ENCODE data around the gene PSMB10.
"Not testable (repeated sequence)": the region's sequence is repeated elsewhere in the genome, so short reads cannot be mapped to it uniquely, and the experiment has no call there.

The PSMB10 gene

GRCh38 chr16:67924140-67924906 lies 12.3 kb downstream of the PSMB10 start:
- peaks cover 13% of the 10 kb centered on the region for H3K36me3 ChIP-seq (ENCODE audit: control insufficient read depth, insufficient read depth, low read length)
- no peaks in the 10 kb centered on the region for H3K9me3 ChIP-seq (ENCODE audit: control insufficient read depth, low read length)
- peaks cover 3% of the 10 kb centered on the region for H3K4me1 ChIP-seq (ENCODE audit: control insufficient read depth, insufficient read depth, low read length, poor library complexity, severe bottlenecking)
- H3K4me3 ChIP-seq (ENCODE audit: insufficient read depth, low read depth, low read length, poor library complexity, severe bottlenecking) = no peak overlapping the region
- no peak overlapping the region for H3K27ac ChIP-seq (ENCODE audit: insufficient read depth, low read length, poor library complexity, severe bottlenecking)
- DNase-seq = no peak
- no peaks in the 10 kb centered on the region for H3K27me3 ChIP-seq (replicated peaks; ENCODE audit: control insufficient read depth, insufficient read depth, low read length, poor library complexity, severe bottlenecking)

GRCh38 chr16:67923414-67924116 lies 13.1 kb downstream of the PSMB10 start:
- Histone ChIP-seq H3K9me3 (ENCODE audit: control insufficient read depth, low read length) (no peaks in the 10 kb centered on the region), H3K27me3 (replicated peaks; ENCODE audit: control insufficient read depth, insufficient read depth, low read length, poor library complexity, severe bottlenecking) (no peaks in the 10 kb centered on the region), H3K4me3 (ENCODE audit: insufficient read depth, low read depth, low read length, poor library complexity, severe bottlenecking) (no peak overlapping the region), H3K36me3 (ENCODE audit: control insufficient read depth, insufficient read depth, low read length) (peaks cover 13% of the 10 kb centered on the region), H3K27ac (ENCODE audit: insufficient read depth, low read length, poor library complexity, severe bottlenecking) (no peak overlapping the region), H3K4me1 (ENCODE audit: control insufficient read depth, insufficient read depth, low read length, poor library complexity, severe bottlenecking) (peaks cover 3% of the 10 kb centered on the region)
- DNase-seq = no peak

- H3K36me3 ChIP-seq (ENCODE audit: control insufficient read depth, insufficient read depth, low read length) = peaks cover 8% of the 10 kb centered on the region
- H3K27me3 ChIP-seq (replicated peaks; ENCODE audit: control insufficient read depth, insufficient read depth, low read length, poor library complexity, severe bottlenecking) = no peaks in the 10 kb centered on the region
- no peak overlapping the region for H3K27ac ChIP-seq (ENCODE audit: insufficient read depth, low read length, poor library complexity, severe bottlenecking)
- no peak for DNase-seq
- H3K9me3 ChIP-seq (ENCODE audit: control insufficient read depth, low read length) = no peaks in the 10 kb centered on the region
- no peaks in the 10 kb centered on the region for H3K4me1 ChIP-seq (ENCODE audit: control insufficient read depth, insufficient read depth, low read length, poor library complexity, severe bottlenecking)
- no peak overlapping the region for H3K4me3 ChIP-seq (ENCODE audit: insufficient read depth, low read depth, low read length, poor library complexity, severe bottlenecking)
Observed at GRCh38 chr16:67922740-67923139, 13.9 kb downstream of the PSMB10 start.

GRCh38 chr16:67922221-67922620 lies 14.4 kb downstream of the PSMB10 start:
- no peak for DNase-seq
- Histone ChIP-seq H3K36me3 (ENCODE audit: control insufficient read depth, insufficient read depth, low read length) (peaks cover 3% of the 10 kb centered on the region), H3K27ac (ENCODE audit: insufficient read depth, low read length, poor library complexity, severe bottlenecking) (no peak overlapping the region), H3K27me3 (replicated peaks; ENCODE audit: control insufficient read depth, insufficient read depth, low read length, poor library complexity, severe bottlenecking) (no peaks in the 10 kb centered on the region), H3K9me3 (ENCODE audit: control insufficient read depth, low read length) (no peaks in the 10 kb centered on the region), H3K4me3 (ENCODE audit: insufficient read depth, low read depth, low read length, poor library complexity, severe bottlenecking) (no peak overlapping the region), H3K4me1 (ENCODE audit: control insufficient read depth, insufficient read depth, low read length, poor library complexity, severe bottlenecking) (no peaks in the 10 kb centered on the region)

- Histone ChIP-seq H3K4me3 (ENCODE audit: insufficient read depth, low read depth, low read length, poor library complexity, severe bottlenecking) (no peak overlapping the region), H3K36me3 (ENCODE audit: control insufficient read depth, insufficient read depth, low read length) (peaks cover 3% of the 10 kb centered on the region), H3K27me3 (replicated peaks; ENCODE audit: control insufficient read depth, insufficient read depth, low read length, poor library complexity, severe bottlenecking) (no peaks in the 10 kb centered on the region), H3K27ac (ENCODE audit: insufficient read depth, low read length, poor library complexity, severe bottlenecking) (no peak overlapping the region), H3K9me3 (ENCODE audit: control insufficient read depth, low read length) (no peaks in the 10 kb centered on the region), H3K4me1 (ENCODE audit: control insufficient read depth, insufficient read depth, low read length, poor library complexity, severe bottlenecking) (no peaks in the 10 kb centered on the region)
- DNase-seq = no peak
Observed at GRCh38 chr16:67919622-67920221, 16.9 kb downstream of the PSMB10 start.

GRCh38 chr16:67917852-67918236 lies 18.8 kb downstream of the PSMB10 start:
- Histone ChIP-seq H3K9me3 (ENCODE audit: control insufficient read depth, low read length) (no peaks in the 10 kb centered on the region), H3K4me1 (ENCODE audit: control insufficient read depth, insufficient read depth, low read length, poor library complexity, severe bottlenecking) (no peaks in the 10 kb centered on the region), H3K36me3 (ENCODE audit: control insufficient read depth, insufficient read depth, low read length) (peaks cover 3% of the 10 kb centered on the region), H3K27ac (ENCODE audit: insufficient read depth, low read length, poor library complexity, severe bottlenecking) (no peak overlapping the region), H3K27me3 (replicated peaks; ENCODE audit: control insufficient read depth, insufficient read depth, low read length, poor library complexity, severe bottlenecking) (no peaks in the 10 kb centered on the region), H3K4me3 (ENCODE audit: insufficient read depth, low read depth, low read length, poor library complexity, severe bottlenecking) (no peak overlapping the region)
- no peak for DNase-seq

GRCh38 chr16:67917140-67917851 lies 19.4 kb downstream of the PSMB10 start:
- H3K27me3 ChIP-seq (replicated peaks; ENCODE audit: control insufficient read depth, insufficient read depth, low read length, poor library complexity, severe bottlenecking) = no peaks in the 10 kb centered on the region
- no peaks in the 10 kb centered on the region for H3K9me3 ChIP-seq (ENCODE audit: control insufficient read depth, low read length)
- no peak overlapping the region for H3K4me3 ChIP-seq (ENCODE audit: insufficient read depth, low read depth, low read length, poor library complexity, severe bottlenecking)
- DNase-seq = no peak
- no peak overlapping the region for H3K27ac ChIP-seq (ENCODE audit: insufficient read depth, low read length, poor library complexity, severe bottlenecking)
- H3K36me3 ChIP-seq (ENCODE audit: control insufficient read depth, insufficient read depth, low read length) = peaks cover 3% of the 10 kb centered on the region
- H3K4me1 ChIP-seq (ENCODE audit: control insufficient read depth, insufficient read depth, low read length, poor library complexity, severe bottlenecking) = no peaks in the 10 kb centered on the region

- Histone ChIP-seq H3K4me3 (ENCODE audit: insufficient read depth, low read depth, low read length, poor library complexity, severe bottlenecking) (no peak overlapping the region), H3K27ac (ENCODE audit: insufficient read depth, low read length, poor library complexity, severe bottlenecking) (no peak overlapping the region), H3K36me3 (ENCODE audit: control insufficient read depth, insufficient read depth, low read length) (peaks cover 3% of the 10 kb centered on the region), H3K9me3 (ENCODE audit: control insufficient read depth, low read length) (no peaks in the 10 kb centered on the region), H3K4me1 (ENCODE audit: control insufficient read depth, insufficient read depth, low read length, poor library complexity, severe bottlenecking) (no peaks in the 10 kb centered on the region), H3K27me3 (replicated peaks; ENCODE audit: control insufficient read depth, insufficient read depth, low read length, poor library complexity, severe bottlenecking) (no peaks in the 10 kb centered on the region)
- no peak for DNase-seq
Observed at GRCh38 chr16:67915831-67916723, 20.6 kb downstream of the PSMB10 start.

GRCh38 chr16:67915496-67915769 lies 21.2 kb downstream of the PSMB10 start:
- not testable (repeated sequence) for H3K27ac ChIP-seq (ENCODE audit: insufficient read depth, low read length, poor library complexity, severe bottlenecking); DNase-seq; H3K4me1 ChIP-seq (ENCODE audit: control insufficient read depth, insufficient read depth, low read length, poor library complexity, severe bottlenecking); H3K27me3 ChIP-seq (replicated peaks; ENCODE audit: control insufficient read depth, insufficient read depth, low read length, poor library complexity, severe bottlenecking); H3K36me3 ChIP-seq (ENCODE audit: control insufficient read depth, insufficient read depth, low read length); H3K4me3 ChIP-seq (ENCODE audit: insufficient read depth, low read depth, low read length, poor library complexity, severe bottlenecking); H3K9me3 ChIP-seq (ENCODE audit: control insufficient read depth, low read length)

Data from effector memory CD4-positive, alpha-beta T cell (primary cell).